HG02840 (cell line): ENCODE data around the gene RETSAT.
A peak's percentile ranks its signal among the peaks of the same experiment; 100 is the strongest.
"Not testable (repeated sequence)": the region's sequence is repeated elsewhere in the genome, so short reads cannot be mapped to it uniquely, and the experiment has no call there.

Experiments
- ATAC-seq: cut with Tn5 transposase; IDR thresholded peaks from one replicate; pipeline ENCODE4 v1.9.1; 2021; ENCODE audit warnings: mild to moderate bottlenecking, moderate library complexity, moderate number of reproducible peaks; ENCODE audit not compliant: unreplicated experiment, low FRiP score

RETSAT gene

GRCh38 chr2:85340034-85340892, 14.1 kb downstream of the RETSAT start:
- no peak for ATAC-seq

- no peak for ATAC-seq
These were observed 19.4 kb downstream of the RETSAT start for GRCh38 chr2:85334928-85335327.

GRCh38 chr2:85333877-85334276, 20.5 kb downstream of the RETSAT start:
- ATAC-seq = not testable (repeated sequence)

DNA sequence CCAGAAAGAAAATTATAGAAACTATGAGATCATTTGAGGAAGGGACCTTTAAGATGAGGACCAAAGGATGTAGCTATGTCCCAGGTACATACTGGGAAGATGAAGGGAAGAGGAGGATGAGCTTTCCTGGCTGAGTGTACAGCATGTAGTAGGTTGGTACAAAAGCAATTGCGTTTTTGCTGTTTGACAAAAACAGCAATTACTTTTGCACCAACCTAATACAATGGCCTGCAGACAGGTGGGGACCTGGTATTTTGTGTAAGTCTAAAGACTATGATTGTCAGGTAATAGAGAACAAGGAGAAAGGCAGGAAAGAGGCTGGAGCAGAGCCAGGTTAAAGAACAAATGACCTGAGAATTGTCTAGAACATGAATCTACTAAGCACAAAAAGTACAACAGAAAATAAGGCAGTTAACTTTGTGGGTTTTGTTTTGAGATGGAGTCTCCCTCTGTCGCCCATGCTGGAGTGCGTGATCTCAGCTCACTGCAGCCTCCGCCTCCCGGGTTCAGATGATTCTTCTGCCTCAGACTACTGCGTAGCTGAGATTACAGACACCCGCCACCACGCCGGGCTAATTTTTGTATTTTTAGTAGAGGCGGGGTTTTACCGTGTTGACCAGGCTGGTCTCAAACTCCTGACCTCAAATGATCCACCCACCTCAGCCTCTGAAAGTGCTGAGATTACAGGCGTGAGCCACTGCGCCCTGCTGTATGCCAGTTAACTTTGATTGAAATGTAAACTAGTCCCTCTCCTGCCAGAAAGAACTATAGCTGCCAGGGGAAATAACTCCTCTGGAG, 23.3 kb downstream of the RETSAT start:
- no peak for ATAC-seq

- ATAC-seq = not testable (repeated sequence)
These were observed 24.6 kb downstream of the RETSAT start for GRCh38 chr2:85329701-85330100.

- ATAC-seq = no peak
These were observed 25.1 kb downstream of the RETSAT start for GRCh38 chr2:85329181-85329651.

DNA sequence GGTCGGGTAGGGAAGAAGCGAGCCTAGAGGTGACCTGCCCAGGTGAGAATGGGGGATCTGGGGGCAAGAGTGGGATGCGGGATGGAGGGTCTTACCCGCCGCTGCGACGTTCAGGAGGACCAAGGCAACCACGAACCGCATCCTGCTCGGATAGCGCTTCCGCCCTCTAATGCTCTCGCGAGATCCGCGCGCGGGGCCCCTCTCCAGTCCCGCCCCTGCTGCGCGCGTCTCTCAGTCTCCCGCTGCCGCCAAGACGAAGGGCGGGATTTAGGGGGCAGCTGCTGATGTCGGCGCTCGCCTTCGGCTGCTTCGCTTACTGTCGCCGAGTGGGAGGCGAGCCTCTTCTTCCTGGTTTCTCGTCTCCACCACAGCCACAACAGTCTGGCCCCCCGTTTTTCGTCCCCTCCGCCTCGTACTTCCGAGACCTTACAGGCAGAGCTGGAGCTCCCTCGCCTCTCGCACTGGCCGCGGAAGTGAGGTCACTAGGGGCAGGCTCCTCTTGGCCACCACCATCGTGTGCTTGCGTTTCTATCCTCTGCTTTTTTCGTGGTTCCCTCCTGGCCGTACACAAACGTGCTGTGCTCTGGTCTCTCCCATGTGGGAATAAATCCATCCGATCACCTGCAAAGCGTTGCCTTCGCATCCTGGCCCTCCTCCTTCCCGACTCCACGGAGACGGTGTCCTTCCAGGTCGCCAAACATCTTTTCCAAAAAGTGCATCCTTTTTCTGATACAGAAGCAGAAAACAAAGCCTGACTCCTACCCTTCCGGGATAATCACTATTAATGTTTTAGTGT, 26.3 kb downstream of the RETSAT start, which contains the start of gene TGOLN2:
TGOLN2 (minus strand) TSS at position 168 of the 796 bp plus-strand sequence; CDS start at position 141, 27 bp downstream.
- ATAC-seq = peak; percentile 84

DNA sequence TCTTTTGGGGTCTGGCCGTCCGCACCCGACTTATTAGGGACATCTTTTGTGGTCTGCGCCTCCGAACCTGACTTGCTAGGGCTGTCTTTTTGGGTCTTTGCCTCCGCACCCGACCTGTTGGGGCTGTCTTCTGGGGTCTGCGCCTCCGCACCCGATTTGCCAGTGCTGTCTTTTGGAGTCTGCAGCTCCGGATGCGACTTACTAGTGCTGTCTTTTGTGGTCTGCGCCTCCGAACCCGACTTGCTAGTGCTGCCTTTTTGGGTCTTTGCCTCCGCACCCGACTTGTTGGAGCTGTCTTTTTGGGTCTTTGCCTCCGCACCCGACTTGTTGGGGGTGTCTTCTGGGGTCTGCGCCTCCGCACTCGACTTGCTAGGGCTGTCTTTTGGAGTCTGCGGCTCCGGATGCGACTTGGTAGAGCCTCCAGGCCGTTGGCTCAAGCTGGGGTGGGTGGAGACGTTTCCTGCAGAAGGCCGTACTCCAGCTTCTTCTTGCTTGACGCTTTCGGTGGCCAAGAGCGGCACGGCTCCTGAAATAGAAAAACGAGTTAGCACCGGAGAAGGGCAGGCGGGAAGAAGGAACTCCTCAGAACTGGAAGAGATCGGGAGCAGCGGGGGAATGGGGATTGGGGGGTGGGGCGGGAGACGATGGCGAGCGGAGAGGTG, 27.0 kb downstream of the RETSAT start:
- ATAC-seq = no peak

GRCh38 chr2:85326406-85327159, 27.7 kb downstream of the RETSAT start:
- no peak for ATAC-seq

GRCh38 chr2:85325466-85325811, 28.9 kb downstream of the RETSAT start:
- ATAC-seq = no peak

GRCh38 chr2:85324639-85325465, 29.5 kb downstream of the RETSAT start:
- ATAC-seq = no peak

DNA sequence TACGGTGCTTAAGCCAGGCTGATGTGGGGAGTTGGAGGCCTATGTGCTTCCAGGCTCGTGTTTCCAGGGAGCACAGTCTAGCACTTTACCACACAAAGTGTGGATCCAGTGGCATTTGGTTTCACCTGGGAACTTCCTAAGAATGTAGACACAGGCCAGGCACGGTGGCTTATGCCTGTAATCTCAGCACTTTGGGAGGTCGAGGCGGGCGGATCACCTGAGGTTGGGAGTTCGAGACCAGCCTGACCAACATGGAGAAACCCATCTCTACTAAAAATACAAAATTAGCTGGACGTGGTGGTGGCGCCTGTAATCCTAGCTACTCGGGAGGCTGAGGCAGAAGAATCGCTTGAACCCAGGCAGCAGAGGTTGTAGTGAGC, 30.4 kb downstream of the RETSAT start:
- not testable (repeated sequence) for ATAC-seq

DNA sequence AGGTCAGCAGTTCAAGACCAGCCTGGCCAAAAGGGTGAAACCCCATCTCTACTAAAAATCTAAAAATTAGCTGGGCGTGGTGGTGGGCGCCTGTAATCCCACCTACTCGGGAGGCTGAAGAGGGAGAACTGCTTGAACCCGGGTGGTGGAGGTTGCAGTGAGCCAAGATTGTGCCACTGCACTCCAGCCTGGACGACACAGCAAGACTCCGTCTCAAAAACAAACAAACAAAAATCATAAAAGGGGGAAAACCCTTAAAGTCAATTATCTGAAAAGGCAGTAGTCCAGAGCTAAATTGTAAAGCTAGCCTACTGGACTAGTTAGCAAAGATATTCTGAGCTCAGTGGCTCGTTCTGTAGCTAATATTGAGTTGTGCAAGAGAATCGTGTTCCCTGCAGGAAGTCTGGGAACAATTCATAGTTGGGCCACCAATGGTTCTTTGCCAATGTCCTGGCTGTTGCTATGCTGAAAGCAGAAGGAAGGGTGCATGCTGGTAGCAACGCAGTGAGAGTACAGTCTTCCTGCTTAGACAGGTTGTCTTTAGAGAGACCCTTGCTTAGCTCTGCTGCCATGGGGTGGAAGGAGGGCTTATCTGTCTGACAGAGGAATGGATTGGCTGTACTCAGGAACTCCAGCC, 30.9 kb downstream of the RETSAT start:
- no peak for ATAC-seq

DNA sequence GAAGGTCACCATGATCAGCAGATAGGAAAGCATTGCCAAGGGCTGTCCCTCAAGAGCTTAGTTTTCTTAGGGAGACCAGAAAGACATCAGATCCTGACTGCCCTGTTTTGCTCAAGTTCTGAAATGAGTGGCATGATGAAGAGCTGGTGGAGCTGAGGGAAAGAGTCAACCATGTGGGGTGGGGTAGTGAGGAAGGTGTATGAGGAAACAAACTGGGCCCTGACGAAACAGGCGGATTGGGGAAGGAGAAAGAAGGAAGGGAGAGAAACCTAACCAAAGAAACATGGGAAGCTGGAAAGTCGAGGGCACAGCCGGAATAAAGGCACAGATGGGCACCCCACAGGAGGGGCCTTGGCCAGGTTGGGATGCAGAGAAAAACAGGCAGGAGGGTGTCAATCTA, 34.5 kb downstream of the RETSAT start:
- no peak for ATAC-seq

DNA sequence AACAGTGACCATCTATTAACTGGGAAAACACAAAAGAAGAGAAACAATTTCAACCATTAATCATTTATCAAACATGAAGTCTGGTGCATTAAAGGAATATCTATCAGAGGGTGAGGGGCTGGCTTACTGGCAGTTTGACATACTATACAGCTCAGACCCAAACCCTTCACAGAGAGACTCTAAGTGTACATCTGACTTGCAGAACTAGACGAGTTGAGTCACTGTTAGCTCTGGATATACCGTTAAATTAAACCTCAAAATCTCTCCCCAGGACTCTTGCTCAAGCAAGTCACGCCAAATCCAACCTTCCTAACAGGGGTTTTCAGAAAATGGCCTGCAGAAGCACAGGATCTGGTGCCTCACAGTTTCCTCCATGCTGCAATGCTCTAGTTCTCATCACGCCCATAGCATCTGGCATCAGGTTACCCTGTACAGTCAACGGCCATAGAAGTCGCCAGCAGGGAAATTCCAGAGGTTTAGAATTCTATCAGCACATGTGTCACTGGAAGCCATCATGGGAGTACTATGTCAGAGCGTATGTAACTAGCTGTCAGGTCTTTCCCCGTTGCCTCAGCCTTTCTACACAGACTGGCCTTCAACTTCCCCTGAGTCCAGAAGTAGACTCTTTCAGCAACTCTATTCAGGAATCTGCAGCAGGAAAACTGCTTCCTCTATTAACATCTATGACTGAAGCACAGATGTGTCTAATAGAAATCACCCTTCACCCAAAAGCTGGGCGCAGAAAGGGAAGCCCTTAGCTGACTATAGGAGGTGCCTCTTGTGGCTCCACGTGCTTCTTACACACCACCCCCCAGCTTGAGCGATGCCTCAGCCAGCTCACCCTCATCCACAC, 35.9 kb downstream of the RETSAT start:
- no peak for ATAC-seq

- ATAC-seq = not testable (repeated sequence)
These were observed 38.4 kb downstream of the RETSAT start for GRCh38 chr2:85315921-85316320.

DNA sequence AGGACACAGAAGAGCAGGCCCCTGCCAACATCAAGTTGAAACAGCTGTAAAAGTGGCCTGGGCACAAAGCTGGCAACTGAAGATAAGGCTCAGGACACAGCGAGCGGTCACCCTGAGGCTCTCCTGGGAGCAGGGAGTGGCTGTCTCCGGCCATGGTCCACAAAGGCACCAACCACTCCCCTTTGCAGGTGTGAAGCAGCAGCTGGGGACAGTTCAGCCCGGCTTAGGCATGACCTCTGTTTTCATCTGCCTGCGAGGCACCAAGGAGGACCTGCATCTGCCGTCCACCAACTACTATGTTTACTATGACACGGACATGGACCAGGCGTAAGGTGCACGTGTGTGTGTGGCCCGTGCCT, 39.5 kb downstream of the RETSAT start:
- no peak for ATAC-seq
